Colonic mucosa (tissue), 4 donors: ENCODE data around the gene MAGOHB. TPM values are rescaled to one million over a fixed set of nuclear protein-coding genes. Genes with fewer than 3 reads are reported as not detected.

Experiments
- DNase-seq: peaks from one replicate; pipeline ENCODE4 v3.0.0-alpha.2; 2020
- H3K27ac ChIP-seq: fragments of 200-600 bp; one replicate; pipeline ENCODE4 v1.8.0; 2021
- H3K27me3 ChIP-seq: fragments of 200-600 bp; one replicate; pipeline ENCODE4 v1.8.0; 2021
- H3K36me3 ChIP-seq: fragments of 200-600 bp; one replicate; pipeline ENCODE4 v1.8.0; 2021
- H3K4me1 ChIP-seq: fragments of 200-600 bp; one replicate; pipeline ENCODE4 v1.8.0; 2021; ENCODE audit warnings: mild to moderate bottlenecking
- H3K4me3 ChIP-seq: fragments of 200-600 bp; one replicate; pipeline ENCODE4 v1.8.0; 2021
- H3K9ac ChIP-seq, 2 donors: one replicate each; pipeline ENCODE4 v1.7.0; 2013; ENCODE audit warnings: control low read depth in 2 of 2, low read depth in 2 of 2, low read length in 2 of 2
- H3K9me3 ChIP-seq: fragments of 200-600 bp; one replicate; pipeline ENCODE4 v1.8.0; 2021
- intact Hi-C: fragments of 100-400 bp; cut with DNase I; formaldehyde crosslinking; loops from one replicate; pipeline ENCODE4 v1.14.1; 2022
- total RNA-seq, 2 donors: library from RNA; stranded (reverse); fragmentation: NEBNext Ultra II Directional in 1 of 2; extraction: Animal tissue kit (Norgen Biotek cat#: 25700) in 1 of 2; gene quantifications; one replicate each; pipeline ENCODE4 v1.2.1, GENCODE V29; 2021
- TF ChIP-seq, protein P1 (sequence below): fragments of 200-600 bp; IDR thresholded peaks from one replicate; pipeline ENCODE4 v1.8.0; 2022; ENCODE audit warnings: antibody characterized with exemption, mild to moderate bottlenecking
- donor health status: healthy.
- donor health status: DM: no; HTN: no; CAD: no.
- donor health status: DM: no; HTN: no; CAD: no.

The MAGOHB gene
- total RNA-seq, 2 donors from 2014 or later, result 13.9 to 38.1 TPM

DNA sequence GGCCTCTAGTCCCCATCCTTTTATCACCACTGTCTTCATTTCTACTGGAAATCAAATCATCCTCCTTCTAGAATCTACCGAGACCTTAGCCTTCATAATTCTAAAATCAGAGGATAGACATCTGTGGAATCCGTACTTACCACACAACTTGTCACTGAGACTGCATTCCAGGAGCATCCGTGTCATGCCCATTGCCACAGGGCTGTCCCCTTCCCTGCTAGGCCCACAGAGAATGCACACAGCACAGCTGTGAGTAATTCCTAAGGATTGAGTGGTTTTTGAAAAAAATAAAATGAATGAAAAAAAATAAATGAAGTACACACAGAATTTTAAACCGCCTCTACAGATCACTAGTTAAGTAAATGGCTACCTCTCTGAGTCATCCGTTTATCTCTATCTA is 21.0 kb upstream of the MAGOHB start:
- peaks cover 5% of the 10 kb centered on the region for H3K4me1 ChIP-seq
- H3K27ac ChIP-seq, result no peak overlapping the region
- H3K9ac ChIP-seq, result no peak overlapping the region
- TF ChIP-seq, protein P1, sequence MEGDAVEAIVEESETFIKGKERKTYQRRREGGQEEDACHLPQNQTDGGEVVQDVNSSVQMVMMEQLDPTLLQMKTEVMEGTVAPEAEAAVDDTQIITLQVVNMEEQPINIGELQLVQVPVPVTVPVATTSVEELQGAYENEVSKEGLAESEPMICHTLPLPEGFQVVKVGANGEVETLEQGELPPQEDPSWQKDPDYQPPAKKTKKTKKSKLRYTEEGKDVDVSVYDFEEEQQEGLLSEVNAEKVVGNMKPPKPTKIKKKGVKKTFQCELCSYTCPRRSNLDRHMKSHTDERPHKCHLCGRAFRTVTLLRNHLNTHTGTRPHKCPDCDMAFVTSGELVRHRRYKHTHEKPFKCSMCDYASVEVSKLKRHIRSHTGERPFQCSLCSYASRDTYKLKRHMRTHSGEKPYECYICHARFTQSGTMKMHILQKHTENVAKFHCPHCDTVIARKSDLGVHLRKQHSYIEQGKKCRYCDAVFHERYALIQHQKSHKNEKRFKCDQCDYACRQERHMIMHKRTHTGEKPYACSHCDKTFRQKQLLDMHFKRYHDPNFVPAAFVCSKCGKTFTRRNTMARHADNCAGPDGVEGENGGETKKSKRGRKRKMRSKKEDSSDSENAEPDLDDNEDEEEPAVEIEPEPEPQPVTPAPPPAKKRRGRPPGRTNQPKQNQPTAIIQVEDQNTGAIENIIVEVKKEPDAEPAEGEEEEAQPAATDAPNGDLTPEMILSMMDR, result no peak
- H3K27me3 ChIP-seq, result no peaks in the 10 kb centered on the region
- intact Hi-C loops, result no loop called here
- H3K9me3 ChIP-seq, result no peaks in the 10 kb centered on the region
- no peaks in the 10 kb centered on the region for H3K36me3 ChIP-seq
- no peak for DNase-seq
- no peak overlapping the region for H3K4me3 ChIP-seq

GRCh38 chr12:10633541-10633940 is 20.1 kb upstream of the MAGOHB start:
- TF ChIP-seq, protein P1, result no peak
- no peaks in the 10 kb centered on the region for H3K27me3 ChIP-seq
- no peaks in the 10 kb centered on the region for H3K36me3 ChIP-seq
- no peak overlapping the region for H3K27ac ChIP-seq
- H3K4me1 ChIP-seq, result peaks cover 5% of the 10 kb centered on the region
- DNase-seq, result no peak
- no peak overlapping the region for H3K9ac ChIP-seq
- intact Hi-C loops, result no loop called here
- no peak overlapping the region for H3K4me3 ChIP-seq
- H3K9me3 ChIP-seq, result no peaks in the 10 kb centered on the region

DNA sequence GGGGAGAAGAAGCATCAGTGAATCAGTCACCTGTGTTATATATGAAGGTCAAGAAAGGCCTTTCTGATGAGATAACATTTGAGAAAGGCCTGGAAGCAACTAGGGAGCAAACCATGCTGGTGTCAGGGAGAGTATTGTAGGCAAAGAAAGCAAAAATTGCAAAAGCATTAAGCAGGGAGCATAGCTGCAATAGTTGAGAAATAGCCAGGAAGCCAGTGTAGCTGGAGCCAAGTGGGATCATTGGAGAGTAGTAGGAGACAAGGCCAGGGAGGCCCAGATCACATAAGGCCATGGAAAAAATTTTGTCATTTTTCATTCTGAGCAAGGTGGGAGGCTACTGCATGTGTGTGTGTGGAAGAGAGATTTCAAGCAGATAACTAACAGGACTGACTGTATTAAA is 18.8 kb upstream of the MAGOHB start:
- H3K27ac ChIP-seq, result no peak overlapping the region
- H3K36me3 ChIP-seq, result no peaks in the 10 kb centered on the region
- H3K27me3 ChIP-seq, result no peaks in the 10 kb centered on the region
- no peak overlapping the region for H3K4me3 ChIP-seq
- H3K9ac ChIP-seq, result no peak overlapping the region
- intact Hi-C loops, result no loop called here
- H3K4me1 ChIP-seq, result no peaks in the 10 kb centered on the region
- TF ChIP-seq, protein P1, result no peak
- no peak for DNase-seq
- no peaks in the 10 kb centered on the region for H3K9me3 ChIP-seq

- no peak for DNase-seq
- Histone ChIP-seq H3K4me3 (no peak overlapping the region), H3K27ac (no peak overlapping the region), H3K36me3 (no peaks in the 10 kb centered on the region), H3K4me1 (no peaks in the 10 kb centered on the region), H3K9me3 (no peaks in the 10 kb centered on the region), H3K27me3 (no peaks in the 10 kb centered on the region), H3K9ac (no peak overlapping the region)
- intact Hi-C loops, result no loop called here
- TF ChIP-seq, protein P1, result no peak
Observed at GRCh38 chr12:10624605-10625004, 11.2 kb upstream of the MAGOHB start.

GRCh38 chr12:10623131-10623530 is 9.7 kb upstream of the MAGOHB start:
- H3K4me3 ChIP-seq, result no peak overlapping the region

More at GRCh38 chr12:10623131-10623530, 9.7 kb upstream of the MAGOHB start:
- Histone ChIP-seq H3K9me3 (no peaks in the 10 kb centered on the region), H3K27me3 (no peaks in the 10 kb centered on the region), H3K27ac (no peak overlapping the region), H3K36me3 (no peaks in the 10 kb centered on the region), H3K4me1 (no peaks in the 10 kb centered on the region), H3K9ac (no peak overlapping the region)
- TF ChIP-seq, protein P1, result no peak
- DNase-seq, result no peak
- intact Hi-C loops, result no loop called here
